ENCODE measurements around the gene ID2. TPM values are rescaled to one million over a fixed set of nuclear protein-coding genes. Genes with fewer than 3 reads are reported as not detected.

ID2 gene
- total RNA-seq, 2 donors from 2014 or later: 47.5 to 68.2 TPM

- intact Hi-C loops (cut with DNase I): no loop called here
- ATAC-seq: no peak
- DNase-seq: no peak
These were observed 36.6 kb upstream of the ID2 start for GRCh38 chr2:8645176-8645831.

DNA sequence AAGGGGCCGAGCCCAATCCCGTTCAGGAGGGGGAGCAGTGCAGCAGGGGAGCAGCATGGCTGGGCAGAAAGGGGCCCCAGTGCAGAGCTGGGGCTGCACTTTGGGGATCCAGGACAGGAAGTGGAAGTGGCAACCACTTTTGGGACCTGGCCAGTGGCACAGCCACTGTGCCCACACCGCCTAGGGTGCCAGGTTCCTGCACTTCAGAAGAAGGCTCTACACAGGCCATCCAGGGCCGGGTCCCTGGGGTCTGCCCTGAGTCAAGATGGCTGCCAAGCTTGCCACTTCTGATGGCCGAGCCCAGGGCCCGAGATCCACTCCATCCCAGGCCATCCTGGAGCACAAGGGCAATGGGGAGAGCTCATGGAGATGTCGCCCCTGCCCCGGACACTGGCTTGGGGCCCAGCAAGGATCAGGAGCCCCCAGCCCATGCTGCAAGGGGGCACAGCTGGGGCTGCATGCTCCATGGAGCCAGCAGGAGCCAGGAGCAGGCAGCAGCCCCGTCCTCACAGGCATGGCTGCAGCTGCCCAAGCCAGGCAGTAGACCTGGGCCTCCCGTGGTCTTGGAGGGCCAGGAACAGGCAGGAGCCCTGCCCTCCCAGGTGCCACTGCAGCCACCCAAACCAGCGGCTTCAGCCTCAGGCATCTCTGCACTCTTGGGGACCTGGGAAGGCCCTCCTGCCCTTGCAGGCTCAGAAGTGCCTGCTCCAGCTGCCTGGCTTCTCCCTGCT lies 35.0 kb upstream of the ID2 start:
- ATAC-seq: no peak
- intact Hi-C loops (cut with DNase I): no loop called here
- no peak for DNase-seq

GRCh38 chr2:8647462-8647857 lies 34.4 kb upstream of the ID2 start:
- ATAC-seq (no peak), DNase-seq (no peak)
- intact Hi-C loops (cut with DNase I): no loop called here

DNA sequence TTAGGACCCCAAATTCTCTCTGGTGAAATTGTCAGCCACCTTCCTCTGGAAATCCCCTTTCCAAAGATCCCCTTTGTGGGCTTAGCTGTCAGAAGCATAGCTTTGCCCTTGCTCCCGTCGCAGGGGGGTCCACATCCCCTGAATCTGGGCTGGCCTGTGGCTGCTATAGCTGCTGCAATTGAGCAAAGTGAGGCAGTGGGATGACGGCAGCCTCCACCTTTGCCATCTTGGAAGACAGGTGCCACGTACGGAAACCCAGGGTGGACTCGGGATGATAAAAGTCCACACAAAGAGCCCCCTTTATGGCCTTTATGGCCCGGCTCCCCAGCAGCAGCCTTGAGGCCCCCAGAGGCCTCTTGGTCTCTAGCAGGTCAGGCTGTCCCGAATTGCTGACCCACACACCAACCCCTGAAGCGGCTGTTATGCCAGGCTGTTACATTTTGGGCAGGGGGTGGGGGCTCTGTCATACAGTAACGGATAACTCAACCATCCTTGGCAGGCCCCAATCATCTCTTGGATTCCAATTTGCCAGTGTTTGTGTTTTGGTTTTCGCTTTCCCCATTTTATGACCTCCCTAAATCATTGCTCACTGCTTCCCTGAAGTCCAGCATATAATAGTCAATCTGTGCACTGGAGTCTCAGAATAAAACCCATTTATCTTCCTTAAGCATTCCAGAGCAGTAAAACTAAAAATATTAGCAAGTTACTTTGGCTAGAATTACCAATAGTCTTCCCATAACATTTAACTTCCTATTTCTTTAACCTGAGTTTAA lies 33.2 kb upstream of the ID2 start:
- ATAC-seq: no peak
- intact Hi-C loops (cut with DNase I): no loop called here
- no peak for DNase-seq

DNA sequence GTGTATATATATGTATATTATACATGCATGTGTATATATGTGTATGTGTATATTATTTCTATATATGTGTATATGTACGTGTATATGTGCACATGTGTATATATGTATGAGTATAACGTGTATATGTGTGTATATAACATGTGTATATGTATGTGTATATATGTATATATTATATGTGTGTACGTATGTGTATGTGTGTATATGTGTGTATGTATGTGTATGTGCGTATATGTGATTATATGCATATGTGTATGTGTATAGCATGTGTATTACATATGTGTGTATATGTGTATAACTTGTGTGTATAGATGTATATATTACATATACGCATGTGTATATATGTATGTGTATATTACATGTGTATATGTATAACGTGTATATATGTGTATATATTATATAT lies 32.1 kb upstream of the ID2 start:
- no peak for DNase-seq
- intact Hi-C loops (cut with DNase I): no loop called here
- no peak for ATAC-seq

GRCh38 chr2:8650256-8650655 lies 31.6 kb upstream of the ID2 start:
- no peak for DNase-seq
- no peak for ATAC-seq

GRCh38 chr2:8652774-8653426 lies 29.0 kb upstream of the ID2 start:
- DNase-seq: no peak
- no peak for ATAC-seq
- intact Hi-C loops (cut with DNase I): no loop called here

More at GRCh38 chr2:8650256-8650655, 31.6 kb upstream of the ID2 start:
- intact Hi-C loops (cut with DNase I): no loop called here

DNA sequence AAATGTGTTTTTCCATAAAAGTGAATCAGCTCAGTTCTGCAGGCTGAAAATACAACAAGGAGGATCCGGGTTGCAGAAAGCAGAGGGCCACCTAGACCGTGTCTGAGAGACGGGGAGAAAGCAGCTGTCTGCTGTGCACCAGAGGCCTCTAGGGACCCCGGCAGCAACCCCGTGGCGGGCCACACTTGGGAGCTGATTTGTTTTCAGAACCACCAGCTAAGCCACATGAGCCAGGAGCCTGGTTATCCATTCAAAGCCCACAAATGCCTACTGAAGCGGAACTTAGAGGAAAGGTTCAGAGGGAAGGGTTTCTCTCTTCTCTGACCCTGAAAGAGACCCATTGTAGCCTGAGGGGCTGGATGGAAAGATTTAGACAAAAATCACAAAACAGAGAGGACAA lies 28.4 kb upstream of the ID2 start:
- no peak for DNase-seq
- intact Hi-C loops (cut with DNase I): no loop called here
- ATAC-seq: no peak

GRCh38 chr2:8654041-8654440 lies 27.8 kb upstream of the ID2 start:
- intact Hi-C loops (cut with DNase I): no loop called here
- ATAC-seq: no peak
- no peak for DNase-seq

- intact Hi-C loops (cut with DNase I): no loop called here
- no peak for ATAC-seq
- no peak for DNase-seq
These were observed 27.4 kb upstream of the ID2 start for GRCh38 chr2:8654483-8654882.

DNA sequence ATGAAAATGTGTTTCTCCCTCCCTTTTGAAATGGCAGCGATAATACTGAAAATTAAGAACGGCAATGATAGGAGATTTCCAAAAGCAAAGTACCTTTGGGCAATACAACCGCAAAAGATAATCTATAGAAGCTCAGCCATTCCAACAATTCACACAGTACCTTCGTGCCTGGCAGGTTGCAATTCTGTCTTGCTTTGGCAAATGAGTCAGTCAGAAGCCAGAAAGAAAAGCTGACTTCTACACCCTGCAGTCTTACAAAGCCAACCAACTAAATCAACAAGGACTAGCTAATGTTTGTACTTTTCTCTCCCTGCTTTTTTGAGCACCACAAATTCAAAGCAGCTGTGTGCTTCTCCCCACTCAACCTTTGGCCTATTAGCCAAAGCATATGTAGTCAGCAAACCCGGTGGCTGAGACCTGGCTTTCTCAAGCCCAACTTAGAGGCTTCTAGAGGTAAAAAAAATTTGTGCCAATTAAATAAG lies 25.7 kb upstream of the ID2 start:
- ATAC-seq: no peak
- no peak for DNase-seq
- intact Hi-C loops (cut with DNase I): no loop called here

DNA sequence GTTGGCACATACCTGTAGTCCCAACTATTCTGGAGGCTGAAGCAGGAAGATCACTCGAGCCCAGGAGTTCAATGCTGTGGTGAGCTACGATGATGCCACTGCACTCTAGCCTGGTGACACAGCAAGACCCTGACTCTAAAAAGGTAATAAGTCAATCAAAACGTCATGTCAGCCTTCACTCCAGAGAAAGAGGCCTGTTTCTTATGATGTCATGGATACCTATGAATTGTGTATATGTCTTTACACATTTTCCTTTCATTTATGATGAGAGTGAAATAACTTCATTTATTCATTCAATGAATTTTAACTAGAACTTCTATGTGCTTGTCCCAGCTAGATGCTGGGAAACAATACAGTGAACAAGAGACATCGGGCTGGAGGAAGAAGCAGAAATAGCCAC lies 25.0 kb upstream of the ID2 start:
- DNase-seq (no peak), ATAC-seq (no peak)
- intact Hi-C loops (cut with DNase I): no loop called here

DNA sequence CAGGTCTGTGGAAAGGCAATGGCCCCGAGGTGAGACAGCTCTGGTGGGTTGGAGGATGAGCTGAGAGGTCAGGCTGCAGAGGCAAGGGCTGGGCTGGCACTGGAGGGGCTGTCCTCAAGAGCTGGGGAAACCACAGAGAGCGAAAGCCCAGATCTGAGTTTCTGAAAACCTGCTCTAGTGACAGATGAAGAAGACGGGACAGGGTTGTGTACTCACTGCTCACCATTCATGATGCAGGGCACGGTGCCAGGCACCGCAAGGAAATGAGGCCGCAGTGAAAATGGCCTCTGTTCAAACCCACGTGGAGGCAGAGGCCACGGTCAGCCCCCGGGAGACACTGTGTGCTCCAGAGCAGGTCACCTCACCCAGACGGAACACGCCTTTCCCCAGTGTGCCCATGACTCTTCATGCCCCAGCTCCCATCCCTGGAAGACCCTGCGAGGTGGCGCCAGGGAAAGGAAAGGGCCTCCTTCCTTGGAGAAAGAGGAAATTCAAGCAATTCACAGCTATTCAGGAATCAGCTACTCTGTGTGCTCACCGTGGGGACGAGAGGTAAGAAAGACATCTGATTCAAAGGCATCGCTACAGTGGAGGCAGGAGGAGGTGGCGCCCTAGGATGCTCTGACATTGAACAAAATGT lies 24.3 kb upstream of the ID2 start:
- intact Hi-C loops (cut with DNase I): no loop called here
- DNase-seq: no peak
- ATAC-seq: no peak

GRCh38 chr2:8658064-8658862 lies 23.6 kb upstream of the ID2 start:
- DNase-seq (no peak), ATAC-seq (no peak)
- intact Hi-C loops (cut with DNase I): no loop called here

DNA sequence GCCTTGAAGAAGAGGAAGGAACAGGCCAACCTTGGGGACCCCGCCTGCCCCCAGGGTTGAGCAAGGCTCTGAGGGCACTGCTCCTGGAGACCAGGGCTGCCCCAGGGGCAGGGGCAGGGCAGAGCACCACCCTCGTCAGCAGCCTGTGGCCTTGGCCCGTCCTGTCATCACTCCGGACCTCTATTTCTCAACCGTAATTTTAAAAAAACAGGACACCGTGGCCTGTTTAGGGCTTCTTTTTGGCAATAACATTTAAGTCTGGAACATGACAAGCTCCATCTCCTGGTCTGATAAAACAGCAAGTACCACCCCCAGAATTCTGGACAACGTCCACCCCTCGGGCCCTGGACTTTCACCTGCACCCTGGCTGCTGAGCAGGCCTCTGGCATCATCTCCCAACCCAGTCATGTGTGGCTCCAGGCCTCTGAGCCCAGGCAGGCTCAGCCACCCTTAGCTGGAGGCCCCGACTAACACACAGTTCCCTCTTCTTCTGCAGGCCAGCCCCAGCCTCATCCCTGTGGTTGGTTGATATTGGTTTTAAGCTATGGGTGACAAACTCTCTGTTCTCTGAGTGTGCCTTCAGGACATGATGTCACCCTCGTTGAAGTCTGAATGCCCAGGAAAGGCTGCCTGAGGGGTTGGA lies 22.6 kb upstream of the ID2 start:
- no peak for DNase-seq
- ATAC-seq: peak; percentile 5 to 53
- intact Hi-C loops (cut with DNase I): no loop called here

DNA sequence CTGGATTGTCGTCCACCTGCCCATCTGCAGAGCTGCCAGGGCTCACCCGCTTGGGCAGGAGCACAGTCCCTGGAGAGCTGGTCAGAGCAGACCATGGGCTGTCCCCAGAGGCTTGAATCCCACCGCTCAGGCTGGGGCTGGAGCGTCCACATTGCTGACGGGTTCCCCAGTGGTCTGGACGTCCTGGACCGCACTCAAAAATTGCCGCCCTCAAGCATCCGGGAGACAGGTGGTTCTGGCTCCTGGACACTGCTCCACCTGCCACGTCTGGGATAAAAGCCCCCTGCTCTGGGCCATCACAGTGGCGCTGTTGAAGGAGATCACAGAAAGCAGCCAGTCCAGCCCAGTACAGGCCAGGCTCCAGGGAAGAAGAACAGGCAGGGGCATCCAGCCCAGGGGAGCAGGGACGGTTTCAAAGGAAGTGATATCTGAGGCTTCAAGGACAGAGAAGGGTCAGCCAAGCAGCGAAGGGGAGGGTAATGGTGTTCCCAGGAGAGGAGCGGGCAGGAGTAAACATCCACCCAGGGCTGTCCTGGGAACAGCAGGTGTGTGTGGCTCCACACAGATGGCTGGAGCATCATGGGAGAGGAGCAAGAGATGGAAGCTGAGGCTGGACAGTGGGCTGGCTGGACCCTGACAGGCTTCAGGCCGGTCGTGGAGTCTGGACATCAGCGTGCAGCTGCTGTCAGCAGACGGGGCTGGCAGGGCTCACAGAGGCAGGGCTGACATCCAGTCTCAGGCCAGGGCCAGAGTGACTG lies 21.9 kb upstream of the ID2 start:
- ATAC-seq (peak; percentile 63 to 73), DNase-seq (no peak)
- intact Hi-C loops (cut with DNase I): no loop called here

GRCh38 chr2:8661235-8661634 lies 20.6 kb upstream of the ID2 start:
- intact Hi-C loops (cut with DNase I): no loop called here
- ATAC-seq: no peak
- DNase-seq: no peak

All from left cardiac atrium (tissue), 4 donors.